ENCODE measurements around the gene C17orf114.

Gene C17orf114

DNA sequence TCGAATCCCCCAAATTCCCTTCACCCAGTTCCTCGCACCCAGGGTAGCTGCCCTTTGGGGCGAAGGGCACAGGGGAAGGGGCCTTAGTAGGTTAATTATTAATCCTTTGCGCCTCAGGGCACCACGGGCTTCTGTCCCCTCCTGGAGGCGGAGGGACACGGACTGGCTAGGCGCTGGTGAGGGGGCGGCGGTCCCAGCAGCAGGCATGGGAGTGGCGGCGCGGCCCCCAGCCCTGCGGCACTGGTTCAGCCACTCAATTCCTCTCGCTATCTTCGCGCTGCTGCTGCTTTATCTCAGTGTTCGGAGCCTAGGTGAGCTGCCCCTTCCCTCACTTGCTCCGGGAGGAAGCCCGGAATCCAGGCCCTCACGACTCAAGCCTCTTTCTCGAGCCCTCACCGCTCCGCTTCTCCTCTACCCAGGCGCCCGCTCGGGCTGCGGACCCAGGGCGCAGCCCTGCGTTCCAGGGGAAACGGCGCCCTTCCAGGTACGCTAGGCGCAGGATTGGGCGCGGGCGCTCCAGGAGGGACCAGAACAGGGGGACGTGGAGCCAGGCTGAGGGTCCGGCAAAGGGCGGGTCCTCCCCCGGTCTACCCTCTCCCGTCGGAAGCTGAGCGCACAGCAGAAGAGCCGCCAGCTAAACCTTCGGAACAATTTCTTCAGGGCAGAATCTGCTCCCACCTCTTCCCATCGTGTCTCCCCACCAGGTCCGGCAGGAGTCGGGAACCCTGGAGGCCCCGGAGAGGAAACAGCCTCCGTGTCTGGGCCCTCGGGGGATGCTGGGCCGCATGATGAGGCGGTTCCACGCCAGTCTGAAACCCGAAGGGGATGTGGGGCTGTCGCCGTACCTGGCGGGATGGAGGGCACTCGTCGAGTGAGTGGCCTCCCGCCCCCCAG is 13.1 kb downstream of the C17orf114 start, which contains the start of gene GLTPD2:
Gene GLTPD2 (plus strand): TSS at position 158 of the 894 bp plus-strand sequence. CDS start 48 bp downstream, at position 206.
- ATAC-seq (ENCODE audit: low read depth), result no peak
- intact Hi-C loops (cut with micrococcal nuclease), result no loop called here
- TF ChIP-seq, protein P1, sequence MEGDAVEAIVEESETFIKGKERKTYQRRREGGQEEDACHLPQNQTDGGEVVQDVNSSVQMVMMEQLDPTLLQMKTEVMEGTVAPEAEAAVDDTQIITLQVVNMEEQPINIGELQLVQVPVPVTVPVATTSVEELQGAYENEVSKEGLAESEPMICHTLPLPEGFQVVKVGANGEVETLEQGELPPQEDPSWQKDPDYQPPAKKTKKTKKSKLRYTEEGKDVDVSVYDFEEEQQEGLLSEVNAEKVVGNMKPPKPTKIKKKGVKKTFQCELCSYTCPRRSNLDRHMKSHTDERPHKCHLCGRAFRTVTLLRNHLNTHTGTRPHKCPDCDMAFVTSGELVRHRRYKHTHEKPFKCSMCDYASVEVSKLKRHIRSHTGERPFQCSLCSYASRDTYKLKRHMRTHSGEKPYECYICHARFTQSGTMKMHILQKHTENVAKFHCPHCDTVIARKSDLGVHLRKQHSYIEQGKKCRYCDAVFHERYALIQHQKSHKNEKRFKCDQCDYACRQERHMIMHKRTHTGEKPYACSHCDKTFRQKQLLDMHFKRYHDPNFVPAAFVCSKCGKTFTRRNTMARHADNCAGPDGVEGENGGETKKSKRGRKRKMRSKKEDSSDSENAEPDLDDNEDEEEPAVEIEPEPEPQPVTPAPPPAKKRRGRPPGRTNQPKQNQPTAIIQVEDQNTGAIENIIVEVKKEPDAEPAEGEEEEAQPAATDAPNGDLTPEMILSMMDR (conservative IDR thresholded peaks at IDR 0.05; ENCODE audit: low read depth, low read length), result no peak; the same call in 1 of the 2 replicates
- no peak for TF ChIP-seq BHLHE40 (IDR thresholded peaks at IDR 0.05; ENCODE audit: low read depth, low read length)
- TF ChIP-seq RFX5 (IDR thresholded peaks at IDR 0.05; ENCODE audit: low read depth, low read length), result no peak
- no peak for TF ChIP-seq RAD21 (IDR thresholded peaks at IDR 0.05; ENCODE audit: low read length)
- no peak for TF ChIP-seq CEBPB (IDR thresholded peaks at IDR 0.05; ENCODE audit: low read depth, low read length)
- TF ChIP-seq MXI1 (IDR thresholded peaks at IDR 0.05; ENCODE audit: borderline replicate concordance, low read depth, low read length), result no peak
- TF ChIP-seq FOS (IDR thresholded peaks at IDR 0.05; ENCODE audit: low read depth, low read length), result no peak
- TF ChIP-seq SMC3 (IDR thresholded peaks at IDR 0.05; ENCODE audit: low read depth, low read length), result no peak
- TF ChIP-seq MAFK (IDR thresholded peaks at IDR 0.05; ENCODE audit: low read depth, low read length), result no peak
- TF ChIP-seq MAZ (IDR thresholded peaks at IDR 0.05; ENCODE audit: borderline replicate concordance, low read depth, low read length), result no peak
- no peak for TF ChIP-seq CHD1 (IDR thresholded peaks at IDR 0.05; ENCODE audit: low read depth, low read length)
- TF ChIP-seq NFE2L2 (IDR thresholded peaks at IDR 0.05; ENCODE audit: low read depth, low read length), result no peak
- TF ChIP-seq RCOR1 (IDR thresholded peaks at IDR 0.05; ENCODE audit: insufficient replicate concordance, low read length), result no peak
- TF ChIP-seq POLR2A (IDR thresholded peaks at IDR 0.05; ENCODE audit: low read depth, low read length), result no peak
- TF ChIP-seq, protein P2, sequence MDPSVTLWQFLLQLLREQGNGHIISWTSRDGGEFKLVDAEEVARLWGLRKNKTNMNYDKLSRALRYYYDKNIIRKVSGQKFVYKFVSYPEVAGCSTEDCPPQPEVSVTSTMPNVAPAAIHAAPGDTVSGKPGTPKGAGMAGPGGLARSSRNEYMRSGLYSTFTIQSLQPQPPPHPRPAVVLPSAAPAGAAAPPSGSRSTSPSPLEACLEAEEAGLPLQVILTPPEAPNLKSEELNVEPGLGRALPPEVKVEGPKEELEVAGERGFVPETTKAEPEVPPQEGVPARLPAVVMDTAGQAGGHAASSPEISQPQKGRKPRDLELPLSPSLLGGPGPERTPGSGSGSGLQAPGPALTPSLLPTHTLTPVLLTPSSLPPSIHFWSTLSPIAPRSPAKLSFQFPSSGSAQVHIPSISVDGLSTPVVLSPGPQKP (IDR thresholded peaks at IDR 0.05; ENCODE audit: borderline replicate concordance, low read depth, low read length), result no peak

More for the DNA sequence above, 13.1 kb downstream of the C17orf114 start, which contains the start of gene GLTPD2:
- ChIA-PET CTCF (interaction anchor here (0.6 to 1.5 kb wide), 5 partner anchors 10 to 107 kb away, joined by 3 to 6 read pairs (median 5); no protein-coding TSS in a partner anchor), POLR2A (ENCODE audit: unreplicated experiment) (no interaction called here)
- Histone ChIP-seq H3K9ac (ENCODE audit: low read depth, low read length) (peak within 1 kb of the TSS; percentile 49), H2BK5ac (ENCODE audit: low read depth, low read length, poor library complexity, severe bottlenecking) (peak within 1 kb of the TSS; percentile 36), H2AFZ (replicated peaks; ENCODE audit: low read length, poor library complexity) (peak within 1 kb of the TSS; percentile 99), H4K91ac (ENCODE audit: insufficient read depth, low read depth, low read length) (no peak within 1 kb of the TSS), H3K4me1 (ENCODE audit: control insufficient read depth, insufficient read depth, low read length) (peaks cover 5% of the 10 kb centered on the region; the same call in 1 of the 2 replicates), H3K23ac (ENCODE audit: low read depth, low read length) (0 out of 2 replicates have a peak within 1 kb of the TSS, but pooled peaks have one; percentile 16), H2BK120ac (ENCODE audit: low read depth, low read length) (no peak within 1 kb of the TSS), H3K9me1 (ENCODE audit: insufficient read depth, low read length) (peaks cover 4% of the 10 kb centered on the region), H2BK15ac (ENCODE audit: low read depth, low read length) (no peak within 1 kb of the TSS), H3K14ac (replicated peaks; ENCODE audit: low read depth, low read length) (peak within 1 kb of the TSS; percentile 32; the same call in 1 of the 2 replicates), H3K36me3 (ENCODE audit: control insufficient read depth, insufficient read depth, low read length) (no peaks in the 10 kb centered on the region), H3K4me3 (ENCODE audit: insufficient read depth, low read depth, low read length) (peak within 1 kb of the TSS; percentile 64), H3K4ac (ENCODE audit: low read depth, low read length) (peak within 1 kb of the TSS; percentile 40; the same call in 1 of the 2 replicates), H3K4me2 (ENCODE audit: low read depth, low read length) (peak within 1 kb of the TSS; percentile 78), H2BK20ac (ENCODE audit: low read depth, low read length) (no peak within 1 kb of the TSS), H3K56ac (ENCODE audit: extremely low read depth, insufficient read depth, low read length) (no peak within 1 kb of the TSS), H3K18ac (ENCODE audit: low read depth, low read length) (no peak within 1 kb of the TSS), H4K8ac (ENCODE audit: low read depth in 2 of 2, low read length in 2 of 2) (peak within 1 kb of the TSS; percentile 49 to 81; a peak in 3 of 4 replicates), H2AK5ac (ENCODE audit: low read depth, low read length) (no peak within 1 kb of the TSS), H3K79me1 (ENCODE audit: low read depth in 1 of 2, low read length in 2 of 2) (peaks cover 0 to 5% of the 10 kb centered on the region in 2 experiments; a peak in 2 of 4 replicates), H3K27me3 (ENCODE audit: control insufficient read depth, insufficient read depth, low read length) (peaks cover 22% of the 10 kb centered on the region), H3K27ac (ENCODE audit: insufficient read depth, low read length) (peak within 1 kb of the TSS; percentile 53; the same call in 1 of the 2 replicates), H2AK9ac (replicated peaks; ENCODE audit: low read depth, low read length, poor library complexity) (peak within 1 kb of the TSS; percentile 87), H4K20me1 (ENCODE audit: insufficient read depth, low read length) (no peaks in the 10 kb centered on the region), H4K5ac (ENCODE audit: low read depth, low read length) (0 out of 2 replicates have a peak within 1 kb of the TSS, but pooled peaks have one; percentile 31), H3K9me3 (ENCODE audit: control insufficient read depth, insufficient read depth, low read length) (no peaks in the 10 kb centered on the region)
- dilution Hi-C loops (cut with HindIII; ENCODE audit: low sequenced_read_pairs, unreplicated experiment) (no loop called here), in situ Hi-C loops (cut with MboI; ENCODE audit: low sequenced_read_pairs) (loop anchor here (5.0 kb wide), 1 partner anchor 93 kb away; no protein-coding TSS in a partner anchor)
- DNase-seq, result no peak
- 26% methylated on average over 23 of the region's 62 CpGs; no CpG with 5 or more reads in 1 of the 2 experiments for WGBS, 2 experiments (ENCODE audit: extremely low coverage in 2 of 2, insufficient read length in 1 of 2)
- BruUV-seq (replicated peaks), result no TSS peak
